ENCODE data around the gene SH3RF1. TPM values are rescaled to one million over a fixed set of nuclear protein-coding genes. Genes with fewer than 3 reads are reported as not detected.

Gene SH3RF1
- total RNA-seq, 2 donors from 2014 or later = 37.6 to 68.8 TPM

GRCh38 chr4:169063441-169063840, 207.3 kb downstream of the SH3RF1 start:
- Mint-ChIP-seq H3K4me3 (no peak overlapping the region), H3K27me3 (ENCODE audit: insufficient read depth) (no peaks in the 10 kb centered on the region), H3K36me3 (ENCODE audit: low read depth) (no peaks in the 10 kb centered on the region), H3K4me1 (peaks cover 9% of the 10 kb centered on the region), H3K9me3 (no peaks in the 10 kb centered on the region), H3K27ac (no peak overlapping the region)
- Histone ChIP-seq H3K4me1 (ENCODE audit: control insufficient read depth, insufficient read depth, low read length) (no peaks in the 10 kb centered on the region), H3K9me3 (ENCODE audit: control insufficient read depth, low read length) (no peaks in the 10 kb centered on the region), H3K27me3 (ENCODE audit: control insufficient read depth, insufficient read depth, low read length, poor library complexity, severe bottlenecking) (no peaks in the 10 kb centered on the region), H3K9ac (ENCODE audit: extremely low read depth, low read length, poor library complexity, severe bottlenecking) (no peak overlapping the region), H3K4me3 (ENCODE audit: low read length) (no peak overlapping the region), H3K27ac (ENCODE audit: low read depth, low read length) (no peak overlapping the region), H3K36me3 (ENCODE audit: control insufficient read depth, insufficient read depth, low read length) (no peaks in the 10 kb centered on the region)
- WGBS, 2 experiments (ENCODE audit: insufficient coverage in 1 of 2, insufficient read length in 1 of 2) = 83 to 100% methylated on average over 3 of the region's 3 CpGs
- no peak for TF ChIP-seq CTCF (conservative IDR thresholded peaks at IDR 0.05)
- no peak for DNase-seq

DNA sequence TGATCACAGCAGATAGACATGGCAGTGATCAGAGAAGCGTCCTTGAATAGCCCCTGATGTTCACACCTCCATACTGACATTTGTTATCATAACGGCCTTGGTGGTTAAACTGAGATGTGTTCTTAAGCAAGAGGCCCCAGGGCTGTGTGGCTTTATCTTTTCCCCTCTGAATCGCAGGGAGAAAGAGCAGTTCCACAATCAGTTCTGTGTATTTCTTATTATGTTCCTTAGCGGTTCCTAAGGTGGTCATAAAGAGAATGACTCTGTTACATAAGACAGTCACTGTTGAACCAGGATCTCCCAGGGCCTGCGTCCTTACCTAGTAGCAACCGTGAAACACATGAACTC, 207.9 kb downstream of the SH3RF1 start:
- H3K36me3 Mint-ChIP-seq (ENCODE audit: low read depth) = no peaks in the 10 kb centered on the region
- DNase-seq = no peak
- 90 to 100% methylated on average over 4 to 6 of the region's 6 CpGs for WGBS, 2 experiments (ENCODE audit: insufficient coverage in 1 of 2, insufficient read length in 1 of 2)
- Histone ChIP-seq H3K4me3 (ENCODE audit: low read length) (no peak overlapping the region), H3K36me3 (ENCODE audit: control insufficient read depth, insufficient read depth, low read length) (no peaks in the 10 kb centered on the region), H3K27me3 (ENCODE audit: control insufficient read depth, insufficient read depth, low read length, poor library complexity, severe bottlenecking) (no peaks in the 10 kb centered on the region), H3K27ac (ENCODE audit: low read depth, low read length) (no peak overlapping the region), H3K4me1 (ENCODE audit: control insufficient read depth, insufficient read depth, low read length) (no peaks in the 10 kb centered on the region), H3K9ac (ENCODE audit: extremely low read depth, low read length, poor library complexity, severe bottlenecking) (no peak overlapping the region), H3K9me3 (ENCODE audit: control insufficient read depth, low read length) (no peaks in the 10 kb centered on the region)
- peaks cover 9% of the 10 kb centered on the region for H3K4me1 Mint-ChIP-seq
- H3K27me3 Mint-ChIP-seq (ENCODE audit: insufficient read depth) = no peaks in the 10 kb centered on the region
- H3K4me3 Mint-ChIP-seq = no peak overlapping the region
- no peaks in the 10 kb centered on the region for H3K9me3 Mint-ChIP-seq
- no peak for TF ChIP-seq CTCF (conservative IDR thresholded peaks at IDR 0.05)
- H3K27ac Mint-ChIP-seq = no peak overlapping the region

DNA sequence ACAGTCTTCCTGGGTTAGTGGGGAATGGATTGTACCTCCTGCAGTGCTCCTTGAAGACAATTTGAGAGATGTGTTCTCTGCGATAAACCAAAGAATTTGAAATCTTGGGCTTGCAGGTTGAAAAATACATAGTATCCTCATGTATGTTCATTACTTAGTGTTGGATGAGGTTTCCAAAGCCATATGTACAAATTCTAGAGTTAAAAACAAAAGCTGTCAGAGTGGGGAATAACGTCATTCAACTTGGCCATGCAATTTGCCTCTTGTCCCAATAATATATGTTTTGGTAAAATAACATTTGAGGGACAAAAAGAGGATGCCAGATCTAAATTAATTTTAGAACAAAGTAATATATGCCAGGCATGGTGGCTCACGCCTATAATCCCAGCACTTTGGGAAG, 209.4 kb downstream of the SH3RF1 start:
- Mint-ChIP-seq H3K27me3 (ENCODE audit: insufficient read depth) (no peaks in the 10 kb centered on the region), H3K36me3 (ENCODE audit: low read depth) (no peaks in the 10 kb centered on the region), H3K9me3 (no peaks in the 10 kb centered on the region), H3K4me1 (peaks cover 9% of the 10 kb centered on the region), H3K27ac (no peak overlapping the region), H3K4me3 (no peak overlapping the region)
- Histone ChIP-seq H3K9ac (ENCODE audit: extremely low read depth, low read length, poor library complexity, severe bottlenecking) (no peak overlapping the region), H3K36me3 (ENCODE audit: control insufficient read depth, insufficient read depth, low read length) (no peaks in the 10 kb centered on the region), H3K27ac (ENCODE audit: low read depth, low read length) (no peak overlapping the region), H3K4me3 (ENCODE audit: low read length) (no peak overlapping the region), H3K27me3 (ENCODE audit: control insufficient read depth, insufficient read depth, low read length, poor library complexity, severe bottlenecking) (no peaks in the 10 kb centered on the region), H3K4me1 (ENCODE audit: control insufficient read depth, insufficient read depth, low read length) (no peaks in the 10 kb centered on the region), H3K9me3 (ENCODE audit: control insufficient read depth, low read length) (no peaks in the 10 kb centered on the region)
- WGBS, 2 experiments (ENCODE audit: insufficient coverage in 1 of 2, insufficient read length in 1 of 2) = 97 to 100% methylated on average over 2 to 3 of the region's 3 CpGs
- no peak for TF ChIP-seq CTCF (conservative IDR thresholded peaks at IDR 0.05)
- no peak for DNase-seq

Measured in endodermal cell (in vitro differentiated cells).